GM19025 (cell line): Measurements from ENCODE around the gene C2CD4C.
"Not testable (repeated sequence)": the region's sequence is repeated elsewhere in the genome, so short reads cannot be mapped to it uniquely, and the experiment has no call there.

Experiments used
- ATAC-seq: cut with Tn5 transposase; IDR thresholded peaks from one replicate; pipeline ENCODE4 v1.9.1; 2021; ENCODE audit warnings: mild to moderate bottlenecking, low read depth, moderate library complexity; ENCODE audit not compliant: unreplicated experiment

The C2CD4C gene

GRCh38 chr19:386189-386588 lies 22.8 kb downstream of the C2CD4C start:
- ATAC-seq, result not testable (repeated sequence)

- no peak for ATAC-seq
Observed at GRCh38 chr19:384799-385169, 24.2 kb downstream of the C2CD4C start.

GRCh38 chr19:383922-384798 lies 24.8 kb downstream of the C2CD4C start:
- ATAC-seq, result no peak

GRCh38 chr19:383040-383439 lies 25.9 kb downstream of the C2CD4C start:
- no peak for ATAC-seq

- ATAC-seq, result not testable (repeated sequence)
Observed at GRCh38 chr19:382578-382977, 26.4 kb downstream of the C2CD4C start.

- not testable (repeated sequence) for ATAC-seq
Observed at GRCh38 chr19:381901-382300, 27.0 kb downstream of the C2CD4C start.

GRCh38 chr19:380618-381219 lies 28.2 kb downstream of the C2CD4C start:
- not testable (repeated sequence) for ATAC-seq

- ATAC-seq, result no peak
Observed at GRCh38 chr19:379796-380195, 29.2 kb downstream of the C2CD4C start.

GRCh38 chr19:378706-379105 lies 30.2 kb downstream of the C2CD4C start:
- no peak for ATAC-seq

GRCh38 chr19:377801-378581 lies 31.0 kb downstream of the C2CD4C start:
- no peak for ATAC-seq

GRCh38 chr19:376111-376470 lies 32.9 kb downstream of the C2CD4C start:
- ATAC-seq, result no peak

GRCh38 chr19:375395-376110 lies 33.4 kb downstream of the C2CD4C start:
- ATAC-seq, result no peak

GRCh38 chr19:374886-375235 lies 34.1 kb downstream of the C2CD4C start:
- ATAC-seq, result no peak

- ATAC-seq, result no peak
Observed at GRCh38 chr19:374183-374885, 34.6 kb downstream of the C2CD4C start.

GRCh38 chr19:373391-374182 lies 35.4 kb downstream of the C2CD4C start:
- ATAC-seq, result no peak

GRCh38 chr19:372306-372890 lies 36.5 kb downstream of the C2CD4C start:
- ATAC-seq, result no peak

GRCh38 chr19:371501-372168 lies 37.3 kb downstream of the C2CD4C start:
- no peak for ATAC-seq

- no peak for ATAC-seq
Observed at GRCh38 chr19:370641-371330, 38.2 kb downstream of the C2CD4C start.
